Thyroid gland (tissue), 4 donors: ENCODE data around the gene SLC15A2.

ENCODE experiments used
- CTCF ChIP-seq, 6 experiments: fragments of 200-600 bp in 3 of 6; fragments of 450-650 bp in 3 of 6; sonication (generic) in 3 of 6; IDR thresholded peaks; one replicate each; pipeline ENCODE4 v1.5.1; 2016 to 2019; ENCODE audit warnings: antibody characterized with exemption in 6 of 6, mild to moderate bottlenecking in 2 of 6, inconsistent platforms in 1 of 6, moderate library complexity in 1 of 6
- POLR2A ChIP-seq, 2 donors: fragments of 450-650 bp; IDR thresholded peaks; one replicate each; pipeline ENCODE4 v1.6.1; 2017; ENCODE audit warnings: antibody characterized with exemption in 2 of 2, mild to moderate bottlenecking in 2 of 2, moderate library complexity in 1 of 2

- TF ChIP-seq CTCF (IDR thresholded peaks at IDR 0.05) (no peak), POLR2A (IDR thresholded peaks at IDR 0.05) (no peak)
Measured at GRCh38 chr3:121885386-121885785, 8.8 kb upstream of the SLC15A2 start.
